ENCODE measurements around the gene PLEKHA5.

PLEKHA5 gene

GRCh38 chr12:19263672-19264071, 134.1 kb downstream of the PLEKHA5 start (continued):
- TF ChIP-seq ZC3H10 (CRISPR knock-in tag; IDR thresholded peaks at IDR 0.05) (no peak), RARB (CRISPR knock-in tag; IDR thresholded peaks at IDR 0.05) (no peak), ESRRG (CRISPR knock-in tag; IDR thresholded peaks at IDR 0.05) (no peak), ZFP30 (CRISPR knock-in tag; IDR thresholded peaks at IDR 0.05) (no peak), CREB5 (CRISPR knock-in tag; IDR thresholded peaks at IDR 0.05; ENCODE audit: low read depth) (no peak), TCF4 (CRISPR knock-in tag; IDR thresholded peaks at IDR 0.05; ENCODE audit: borderline replicate concordance) (no peak), ZNF565 (CRISPR knock-in tag; conservative IDR thresholded peaks at IDR 0.05; ENCODE audit: low read depth) (no peak), ZNF70 (CRISPR knock-in tag; IDR thresholded peaks at IDR 0.05) (no peak)
- TF ChIP-seq, protein P1, sequence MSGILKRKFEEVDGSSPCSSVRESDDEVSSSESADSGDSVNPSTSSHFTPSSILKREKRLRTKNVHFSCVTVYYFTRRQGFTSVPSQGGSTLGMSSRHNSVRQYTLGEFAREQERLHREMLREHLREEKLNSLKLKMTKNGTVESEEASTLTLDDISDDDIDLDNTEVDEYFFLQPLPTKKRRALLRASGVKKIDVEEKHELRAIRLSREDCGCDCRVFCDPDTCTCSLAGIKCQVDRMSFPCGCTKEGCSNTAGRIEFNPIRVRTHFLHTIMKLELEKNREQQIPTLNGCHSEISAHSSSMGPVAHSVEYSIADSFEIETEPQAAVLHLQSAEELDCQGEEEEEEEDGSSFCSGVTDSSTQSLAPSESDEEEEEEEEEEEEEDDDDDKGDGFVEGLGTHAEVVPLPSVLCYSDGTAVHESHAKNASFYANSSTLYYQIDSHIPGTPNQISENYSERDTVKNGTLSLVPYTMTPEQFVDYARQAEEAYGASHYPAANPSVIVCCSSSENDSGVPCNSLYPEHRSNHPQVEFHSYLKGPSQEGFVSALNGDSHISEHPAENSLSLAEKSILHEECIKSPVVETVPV (CRISPR knock-in tag; IDR thresholded peaks at IDR 0.05) = no peak

GRCh38 chr12:19273482-19274330, 144.2 kb downstream of the PLEKHA5 start:
- ATAC-seq = peak; percentile 93
- no peak for TF ChIP-seq SNAI2 (CRISPR knock-in tag; IDR thresholded peaks at IDR 0.05)
- no peak; the same call in 1 of the 2 replicates for TF ChIP-seq TCF4 (CRISPR knock-in tag; IDR thresholded peaks at IDR 0.05; ENCODE audit: borderline replicate concordance)
- TF ChIP-seq CSDC2 (CRISPR knock-in tag; IDR thresholded peaks at IDR 0.05) = no peak
- TF ChIP-seq ZNF70 (CRISPR knock-in tag; IDR thresholded peaks at IDR 0.05) = no peak
- TF ChIP-seq ZNF8 (CRISPR knock-in tag; IDR thresholded peaks at IDR 0.05) = no peak
- peak; percentile 88 for TF ChIP-seq ISL1 (CRISPR knock-in tag; IDR thresholded peaks at IDR 0.05)
- TF ChIP-seq ZFP30 (CRISPR knock-in tag; IDR thresholded peaks at IDR 0.05) = no peak
- no peak for TF ChIP-seq BACH2 (CRISPR knock-in tag; IDR thresholded peaks at IDR 0.05; ENCODE audit: borderline replicate concordance)
- TF ChIP-seq ESRRG (CRISPR knock-in tag; IDR thresholded peaks at IDR 0.05) = no peak
- TF ChIP-seq, protein P1 (CRISPR knock-in tag; IDR thresholded peaks at IDR 0.05) = no peak
- TF ChIP-seq ARNTL (CRISPR knock-in tag; IDR thresholded peaks at IDR 0.05; ENCODE audit: borderline replicate concordance, low read depth) = no peak
- TF ChIP-seq RARB (CRISPR knock-in tag; IDR thresholded peaks at IDR 0.05) = no peak
- no peak for TF ChIP-seq ZNF565 (CRISPR knock-in tag; conservative IDR thresholded peaks at IDR 0.05; ENCODE audit: low read depth)
- TF ChIP-seq, protein P2, sequence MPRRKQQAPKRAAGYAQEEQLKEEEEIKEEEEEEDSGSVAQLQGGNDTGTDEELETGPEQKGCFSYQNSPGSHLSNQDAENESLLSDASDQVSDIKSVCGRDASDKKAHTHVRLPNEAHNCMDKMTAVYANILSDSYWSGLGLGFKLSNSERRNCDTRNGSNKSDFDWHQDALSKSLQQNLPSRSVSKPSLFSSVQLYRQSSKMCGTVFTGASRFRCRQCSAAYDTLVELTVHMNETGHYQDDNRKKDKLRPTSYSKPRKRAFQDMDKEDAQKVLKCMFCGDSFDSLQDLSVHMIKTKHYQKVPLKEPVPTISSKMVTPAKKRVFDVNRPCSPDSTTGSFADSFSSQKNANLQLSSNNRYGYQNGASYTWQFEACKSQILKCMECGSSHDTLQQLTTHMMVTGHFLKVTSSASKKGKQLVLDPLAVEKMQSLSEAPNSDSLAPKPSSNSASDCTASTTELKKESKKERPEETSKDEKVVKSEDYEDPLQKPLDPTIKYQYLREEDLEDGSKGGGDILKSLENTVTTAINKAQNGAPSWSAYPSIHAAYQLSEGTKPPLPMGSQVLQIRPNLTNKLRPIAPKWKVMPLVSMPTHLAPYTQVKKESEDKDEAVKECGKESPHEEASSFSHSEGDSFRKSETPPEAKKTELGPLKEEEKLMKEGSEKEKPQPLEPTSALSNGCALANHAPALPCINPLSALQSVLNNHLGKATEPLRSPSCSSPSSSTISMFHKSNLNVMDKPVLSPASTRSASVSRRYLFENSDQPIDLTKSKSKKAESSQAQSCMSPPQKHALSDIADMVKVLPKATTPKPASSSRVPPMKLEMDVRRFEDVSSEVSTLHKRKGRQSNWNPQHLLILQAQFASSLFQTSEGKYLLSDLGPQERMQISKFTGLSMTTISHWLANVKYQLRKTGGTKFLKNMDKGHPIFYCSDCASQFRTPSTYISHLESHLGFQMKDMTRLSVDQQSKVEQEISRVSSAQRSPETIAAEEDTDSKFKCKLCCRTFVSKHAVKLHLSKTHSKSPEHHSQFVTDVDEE (CRISPR knock-in tag; IDR thresholded peaks at IDR 0.05) = no peak
- no peak for TF ChIP-seq TOX (CRISPR knock-in tag; IDR thresholded peaks at IDR 0.05; ENCODE audit: borderline replicate concordance)
- TF ChIP-seq POU6F1 (CRISPR knock-in tag; IDR thresholded peaks at IDR 0.05; ENCODE audit: borderline replicate concordance, low read depth) = 0 out of 2 replicates have a peak, but pooled peaks have one; percentile 21
- TF ChIP-seq OSR1 (CRISPR knock-in tag; IDR thresholded peaks at IDR 0.05) = no peak
- peak; percentile 83 for TF ChIP-seq ZFP3 (CRISPR knock-in tag; IDR thresholded peaks at IDR 0.05)
- TF ChIP-seq ZC3H10 (CRISPR knock-in tag; IDR thresholded peaks at IDR 0.05) = peak; percentile 84
- TF ChIP-seq CREB5 (CRISPR knock-in tag; IDR thresholded peaks at IDR 0.05; ENCODE audit: low read depth) = no peak
- 0 out of 2 replicates have a peak, but pooled peaks have one; percentile 31 for TF ChIP-seq PATZ1 (CRISPR knock-in tag; IDR thresholded peaks at IDR 0.05; ENCODE audit: borderline replicate concordance)
- TF ChIP-seq GLIS3 (CRISPR knock-in tag; IDR thresholded peaks at IDR 0.05) = no peak

Measured in SK-N-SH treated with all-trans-retinoic acid at 6 μM for 48 hours (cell line).